Uterus (tissue), 2 donors: ENCODE measurements around the gene NAV2.

Source experiments
- POLR2A ChIP-seq, 2 donors: fragments of 450-650 bp; IDR thresholded peaks; one replicate each; pipeline ENCODE4 v1.6.1; 2016; ENCODE audit warnings: antibody characterized with exemption in 2 of 2, mild to moderate bottlenecking in 1 of 2, moderate library complexity in 1 of 2
- TF ChIP-seq, protein P1 (sequence below), 4 experiments: fragments of 200-600 bp in 2 of 4; fragments of 450-650 bp in 2 of 4; sonication (generic) in 2 of 4; IDR thresholded peaks; one replicate each; pipeline ENCODE4 v1.5.1; 2016 to 2019; ENCODE audit warnings: antibody characterized with exemption in 4 of 4, mild to moderate bottlenecking in 2 of 4, moderate library complexity in 1 of 4

- TF ChIP-seq, protein P1, sequence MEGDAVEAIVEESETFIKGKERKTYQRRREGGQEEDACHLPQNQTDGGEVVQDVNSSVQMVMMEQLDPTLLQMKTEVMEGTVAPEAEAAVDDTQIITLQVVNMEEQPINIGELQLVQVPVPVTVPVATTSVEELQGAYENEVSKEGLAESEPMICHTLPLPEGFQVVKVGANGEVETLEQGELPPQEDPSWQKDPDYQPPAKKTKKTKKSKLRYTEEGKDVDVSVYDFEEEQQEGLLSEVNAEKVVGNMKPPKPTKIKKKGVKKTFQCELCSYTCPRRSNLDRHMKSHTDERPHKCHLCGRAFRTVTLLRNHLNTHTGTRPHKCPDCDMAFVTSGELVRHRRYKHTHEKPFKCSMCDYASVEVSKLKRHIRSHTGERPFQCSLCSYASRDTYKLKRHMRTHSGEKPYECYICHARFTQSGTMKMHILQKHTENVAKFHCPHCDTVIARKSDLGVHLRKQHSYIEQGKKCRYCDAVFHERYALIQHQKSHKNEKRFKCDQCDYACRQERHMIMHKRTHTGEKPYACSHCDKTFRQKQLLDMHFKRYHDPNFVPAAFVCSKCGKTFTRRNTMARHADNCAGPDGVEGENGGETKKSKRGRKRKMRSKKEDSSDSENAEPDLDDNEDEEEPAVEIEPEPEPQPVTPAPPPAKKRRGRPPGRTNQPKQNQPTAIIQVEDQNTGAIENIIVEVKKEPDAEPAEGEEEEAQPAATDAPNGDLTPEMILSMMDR (IDR thresholded peaks at IDR 0.05) = no peak
- TF ChIP-seq POLR2A (IDR thresholded peaks at IDR 0.05) = no peak
Measured at GRCh38 chr11:19988598-19988997, 276.0 kb downstream of the NAV2 start.
